Peyer's patch (tissue), 4 donors: Measurements from ENCODE around the gene CEP85L. TPM values are rescaled to one million over a fixed set of nuclear protein-coding genes. Genes with fewer than 3 reads are reported as not detected.
A peak's percentile ranks its signal among the peaks of the same experiment; 100 is the strongest.

Experiments used
- DNase-seq, 3 donors: peaks; one replicate each; pipeline ENCODE4 v3.0.0-alpha.2; 2017 to 2019
- H3K27ac ChIP-seq, 4 donors: fragments of 200-600 bp; sonication (generic); one replicate each; pipeline ENCODE4 v1.5.1; 2016 to 2019
- H3K27me3 ChIP-seq, 2 donors: fragments of 200-600 bp; sonication (generic); one replicate each; pipeline ENCODE4 v1.5.1; 2019
- H3K36me3 ChIP-seq, 3 donors: fragments of 200-600 bp; sonication (generic); one replicate each; pipeline ENCODE4 v1.5.1; 2016 to 2019
- H3K4me1 ChIP-seq, 4 donors: fragments of 200-600 bp; sonication (generic); one replicate each; pipeline ENCODE4 v1.5.1; 2016 to 2019
- H3K4me3 ChIP-seq, 4 donors: fragments of 200-600 bp; sonication (generic); 1 replicate in 3 of 4; 2 replicates in 1 of 4; pipeline ENCODE4 v1.5.1; 2016 to 2019; ENCODE audit warnings: mild to moderate bottlenecking in 1 of 4
- H3K9me3 ChIP-seq, 4 donors: fragments of 200-600 bp; sonication (generic); one replicate each; pipeline ENCODE4 v1.5.1; 2016 to 2019; ENCODE audit warnings: mild to moderate bottlenecking in 1 of 4
- POLR2A ChIP-seq, 2 donors: fragments of 450-650 bp; IDR thresholded peaks; one replicate each; pipeline ENCODE4 v1.5.1; 2017; ENCODE audit warnings: antibody characterized with exemption in 2 of 2, mild to moderate bottlenecking in 2 of 2, moderate library complexity in 2 of 2
- total RNA-seq, 4 donors: library from RNA; depleted of rRNA; stranded (reverse); fragments of >200 nt; gene quantifications; one replicate each; pipeline ENCODE4 v1.1.0, GENCODE V29; 2016
- TF ChIP-seq, protein P1 (sequence below), 6 experiments: fragments of 450-650 bp in 4 of 6; fragments of 200-600 bp in 2 of 6; sonication (generic) in 1 of 6; IDR thresholded peaks; one replicate each; pipeline ENCODE4 v1.5.1; 2017 to 2019; ENCODE audit warnings: antibody characterized with exemption in 6 of 6, mild to moderate bottlenecking in 3 of 6, moderate library complexity in 1 of 6

The CEP85L gene
- total RNA-seq, 4 donors from 2014 or later = 3.2 to 22.3 (median 7.5) TPM

DNA sequence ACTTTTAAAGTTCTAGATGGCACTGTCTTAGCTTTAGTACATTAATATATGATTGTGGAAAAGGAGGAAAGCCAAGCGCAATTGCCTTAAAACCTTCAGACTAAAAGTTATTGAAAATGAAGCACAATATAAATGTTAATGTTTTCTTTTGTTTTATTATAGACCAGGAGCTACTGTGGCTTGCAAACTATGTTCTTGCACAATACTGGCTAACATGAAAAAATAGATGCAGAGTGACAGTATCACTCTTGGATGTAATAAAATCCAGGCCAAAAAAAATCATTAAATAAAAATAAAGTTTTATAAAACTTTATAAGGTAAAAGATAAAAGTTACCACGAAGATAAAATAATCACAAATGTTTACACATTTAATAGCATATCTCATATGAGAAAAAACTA, 121.6 kb downstream of the CEP85L start:
- DNase-seq = no peak
- Histone ChIP-seq H3K36me3 (no peaks in the 10 kb centered on the region), H3K9me3 (no peaks in the 10 kb centered on the region), H3K4me3 (no peak overlapping the region), H3K27me3 (no peaks in the 10 kb centered on the region), H3K27ac (no peak overlapping the region), H3K4me1 (no peaks in the 10 kb centered on the region)
- TF ChIP-seq, protein P1, sequence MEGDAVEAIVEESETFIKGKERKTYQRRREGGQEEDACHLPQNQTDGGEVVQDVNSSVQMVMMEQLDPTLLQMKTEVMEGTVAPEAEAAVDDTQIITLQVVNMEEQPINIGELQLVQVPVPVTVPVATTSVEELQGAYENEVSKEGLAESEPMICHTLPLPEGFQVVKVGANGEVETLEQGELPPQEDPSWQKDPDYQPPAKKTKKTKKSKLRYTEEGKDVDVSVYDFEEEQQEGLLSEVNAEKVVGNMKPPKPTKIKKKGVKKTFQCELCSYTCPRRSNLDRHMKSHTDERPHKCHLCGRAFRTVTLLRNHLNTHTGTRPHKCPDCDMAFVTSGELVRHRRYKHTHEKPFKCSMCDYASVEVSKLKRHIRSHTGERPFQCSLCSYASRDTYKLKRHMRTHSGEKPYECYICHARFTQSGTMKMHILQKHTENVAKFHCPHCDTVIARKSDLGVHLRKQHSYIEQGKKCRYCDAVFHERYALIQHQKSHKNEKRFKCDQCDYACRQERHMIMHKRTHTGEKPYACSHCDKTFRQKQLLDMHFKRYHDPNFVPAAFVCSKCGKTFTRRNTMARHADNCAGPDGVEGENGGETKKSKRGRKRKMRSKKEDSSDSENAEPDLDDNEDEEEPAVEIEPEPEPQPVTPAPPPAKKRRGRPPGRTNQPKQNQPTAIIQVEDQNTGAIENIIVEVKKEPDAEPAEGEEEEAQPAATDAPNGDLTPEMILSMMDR (IDR thresholded peaks at IDR 0.05) = no peak
- no peak for TF ChIP-seq POLR2A (IDR thresholded peaks at IDR 0.05)

GRCh38 chr6:118528129-118528528, 123.3 kb downstream of the CEP85L start:
- DNase-seq = no peak
- Histone ChIP-seq H3K4me3 (no peak overlapping the region), H3K27ac (no peak overlapping the region), H3K9me3 (no peaks in the 10 kb centered on the region), H3K27me3 (no peaks in the 10 kb centered on the region), H3K4me1 (no peaks in the 10 kb centered on the region), H3K36me3 (no peaks in the 10 kb centered on the region)
- TF ChIP-seq POLR2A (IDR thresholded peaks at IDR 0.05) = no peak
- TF ChIP-seq, protein P1 (IDR thresholded peaks at IDR 0.05) = no peak

- H3K4me3 ChIP-seq = no peak overlapping the region
- DNase-seq = no peak
- H3K9me3 ChIP-seq = no peaks in the 10 kb centered on the region
- no peaks in the 10 kb centered on the region for H3K27me3 ChIP-seq
- H3K36me3 ChIP-seq = no peaks in the 10 kb centered on the region
- no peaks in the 10 kb centered on the region for H3K4me1 ChIP-seq
- H3K27ac ChIP-seq = peak overlapping the region in 1 of 4 donors; percentile 47
- TF ChIP-seq POLR2A (IDR thresholded peaks at IDR 0.05) = no peak
- TF ChIP-seq, protein P1 (IDR thresholded peaks at IDR 0.05) = no peak
Observed at GRCh38 chr6:118525913-118526780, 125.2 kb downstream of the CEP85L start.

- no peaks in the 10 kb centered on the region for H3K4me1 ChIP-seq
- no peak overlapping the region for H3K27ac ChIP-seq
- H3K36me3 ChIP-seq = no peaks in the 10 kb centered on the region
- H3K27me3 ChIP-seq = no peaks in the 10 kb centered on the region
- TF ChIP-seq POLR2A (IDR thresholded peaks at IDR 0.05) = no peak
- TF ChIP-seq, protein P1 (IDR thresholded peaks at IDR 0.05) = no peak
- no peak overlapping the region for H3K4me3 ChIP-seq
- DNase-seq = no peak
- no peaks in the 10 kb centered on the region for H3K9me3 ChIP-seq
Observed at GRCh38 chr6:118524686-118525085, 126.7 kb downstream of the CEP85L start.

DNA sequence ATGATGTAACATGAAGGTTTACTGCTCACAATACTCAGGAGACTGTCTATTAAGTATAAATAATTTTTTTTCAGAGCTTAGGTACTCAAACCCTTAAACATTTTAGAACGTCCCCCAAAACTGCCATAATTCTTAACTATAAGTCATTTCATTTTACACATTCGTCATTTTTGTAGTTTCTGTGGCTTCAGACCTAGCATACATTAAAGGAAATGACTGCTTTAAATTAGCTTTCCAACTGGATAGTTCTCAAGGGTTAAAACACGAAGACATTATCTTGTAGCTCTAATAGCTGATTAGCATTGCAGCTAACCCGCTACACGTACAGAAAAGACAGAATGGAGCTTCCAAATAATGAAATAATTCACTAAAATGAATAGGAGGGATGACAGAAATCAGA, 128.2 kb downstream of the CEP85L start:
- no peaks in the 10 kb centered on the region for H3K27me3 ChIP-seq
- no peak for DNase-seq

More for the DNA sequence above, 128.2 kb downstream of the CEP85L start:
- TF ChIP-seq POLR2A (IDR thresholded peaks at IDR 0.05) = no peak
- TF ChIP-seq, protein P1 (IDR thresholded peaks at IDR 0.05) = no peak
- no peak overlapping the region for H3K4me3 ChIP-seq
- H3K9me3 ChIP-seq = no peaks in the 10 kb centered on the region
- no peaks in the 10 kb centered on the region for H3K4me1 ChIP-seq
- no peaks in the 10 kb centered on the region for H3K36me3 ChIP-seq
- no peak overlapping the region for H3K27ac ChIP-seq
